RWPE2 (cell line): ENCODE results near the gene CUL3.

Experiments
- ATAC-seq: fragments of 200-7000 bp; cut with Tn5 transposase; 3 replicates; pipeline ENCODE4 v1.9.1; 2021; ENCODE audit warnings: low read depth
- DNase-seq: peaks from one replicate; pipeline ENCODE4 v3.0.0-alpha.2; 2020; ENCODE audit warnings: low spot score
- H3K27ac ChIP-seq: fragments of 450-650 bp; 2 replicates; pipeline ENCODE4 v1.5.1; 2017; ENCODE audit warnings: mild to moderate bottlenecking; ENCODE audit not compliant: poor library complexity, severe bottlenecking
- H3K27me3 ChIP-seq: fragments of 250-450 bp; sonication (Bioruptor Pico); 2 replicates; pipeline ENCODE4 v1.5.1; 2021; ENCODE audit warnings: mild to moderate bottlenecking, moderate library complexity; ENCODE audit not compliant: insufficient read depth, poor library complexity, severe bottlenecking
- H3K36me3 ChIP-seq: fragments of 250-450 bp; sonication (Bioruptor Pico); 2 replicates; pipeline ENCODE4 v1.5.1; 2020; ENCODE audit warnings: low read depth, mild to moderate bottlenecking, moderate library complexity
- H3K4me1 ChIP-seq: fragments of 250-450 bp; sonication (Bioruptor Pico); 2 replicates; pipeline ENCODE4 v1.5.1; 2021; ENCODE audit warnings: mild to moderate bottlenecking, moderate library complexity; ENCODE audit not compliant: insufficient read depth, poor library complexity, severe bottlenecking
- H3K4me3 ChIP-seq: fragments of 250-450 bp; sonication (Bioruptor Pico); 2 replicates; pipeline ENCODE4 v1.5.1; 2021; ENCODE audit warnings: mild to moderate bottlenecking, moderate library complexity; ENCODE audit not compliant: severe bottlenecking
- H3K9me3 ChIP-seq: fragments of 250-450 bp; sonication (Bioruptor Pico); 2 replicates; pipeline ENCODE4 v1.5.1; 2021; ENCODE audit warnings: mild to moderate bottlenecking, moderate library complexity; ENCODE audit not compliant: severe bottlenecking
- CTCF ChIP-seq: fragments of 450-650 bp; IDR thresholded peaks from one replicate; pipeline ENCODE4 v1.5.1; 2017; ENCODE audit warnings: mild to moderate bottlenecking, moderate library complexity; ENCODE audit not compliant: poor library complexity, severe bottlenecking

Gene CUL3

GRCh38 chr2:224601923-224602322 is 16.8 kb upstream of the CUL3 start:
- TF ChIP-seq CTCF, result no peak
- Histone ChIP-seq H3K4me3 (no peak overlapping the region), H3K36me3 (no peaks in the 10 kb centered on the region), H3K9me3 (no peaks in the 10 kb centered on the region), H3K4me1 (no peaks in the 10 kb centered on the region), H3K27me3 (no peaks in the 10 kb centered on the region), H3K27ac (no peak overlapping the region)
- ATAC-seq (no peak), DNase-seq (no peak)

DNA sequence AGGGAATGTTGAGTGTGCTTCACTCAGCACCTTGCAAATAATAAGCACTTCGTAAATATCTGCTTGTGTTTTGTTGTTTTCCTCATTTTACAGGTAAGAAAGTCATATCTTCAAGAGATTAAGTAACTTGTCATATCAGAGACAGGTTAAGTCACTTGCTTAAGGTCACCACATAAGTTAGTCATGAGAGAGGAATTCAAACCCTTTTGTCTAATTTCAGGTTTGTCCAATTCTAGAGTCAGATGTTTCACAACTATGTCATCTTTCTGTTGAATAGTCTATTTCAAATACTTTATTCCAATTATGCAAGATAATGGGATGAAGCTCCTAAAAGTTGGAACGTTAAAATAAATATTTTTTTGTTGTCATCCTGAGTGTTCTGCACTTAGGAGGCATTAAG is 13.5 kb upstream of the CUL3 start:
- Histone ChIP-seq H3K36me3 (no peaks in the 10 kb centered on the region), H3K9me3 (no peaks in the 10 kb centered on the region), H3K4me3 (no peak overlapping the region), H3K4me1 (no peaks in the 10 kb centered on the region), H3K27ac (no peak overlapping the region), H3K27me3 (no peaks in the 10 kb centered on the region)
- DNase-seq, result no peak
- no peak for ATAC-seq
- TF ChIP-seq CTCF, result no peak

DNA sequence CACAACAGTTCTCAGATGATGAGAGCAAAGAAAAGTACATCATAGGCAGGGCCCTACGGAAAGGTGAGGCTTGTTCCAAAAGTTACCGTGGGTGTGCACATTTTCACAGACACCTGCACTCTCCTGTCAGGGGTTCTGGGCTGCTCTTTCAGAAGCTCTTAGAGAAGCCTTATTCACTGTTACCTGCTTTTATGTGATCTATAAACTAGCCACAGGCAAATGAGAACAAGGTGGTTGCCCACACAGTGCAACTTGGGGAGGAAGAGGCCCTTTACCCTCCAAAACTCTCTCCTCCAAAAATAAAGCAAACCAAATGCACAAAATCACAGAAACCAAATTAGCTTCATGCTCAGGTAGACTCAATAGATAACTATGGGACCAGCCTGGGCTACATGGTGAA is 11.1 kb upstream of the CUL3 start:
- H3K4me3 ChIP-seq, result no peak overlapping the region
- no peaks in the 10 kb centered on the region for H3K9me3 ChIP-seq
- DNase-seq, result no peak
- ATAC-seq, result no peak
- no peaks in the 10 kb centered on the region for H3K36me3 ChIP-seq
- TF ChIP-seq CTCF, result no peak
- no peaks in the 10 kb centered on the region for H3K27me3 ChIP-seq
- H3K27ac ChIP-seq, result no peak overlapping the region
- H3K4me1 ChIP-seq, result no peaks in the 10 kb centered on the region

DNA sequence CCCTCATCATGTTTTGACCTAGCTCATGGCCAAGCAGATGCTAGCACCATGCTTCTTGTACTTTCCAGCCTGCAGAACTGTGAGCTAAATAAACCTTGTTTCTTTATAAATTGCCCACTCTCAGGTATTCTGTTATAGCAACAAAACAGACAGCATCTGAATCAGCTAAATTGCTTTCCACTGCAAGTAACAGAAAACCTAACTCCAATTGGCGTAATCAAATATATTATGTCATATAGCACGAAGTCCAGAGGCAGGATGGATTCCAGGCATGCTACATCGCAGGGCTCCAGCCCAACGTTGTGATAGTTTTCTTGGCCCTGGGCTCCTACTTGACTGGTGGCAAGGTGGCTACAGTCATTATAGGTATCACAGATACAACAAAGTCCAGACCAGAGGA is 10.4 kb upstream of the CUL3 start:
- ATAC-seq (no peak), DNase-seq (no peak)
- Histone ChIP-seq H3K4me1 (no peaks in the 10 kb centered on the region), H3K9me3 (no peaks in the 10 kb centered on the region), H3K4me3 (no peak overlapping the region), H3K27ac (no peak overlapping the region), H3K27me3 (no peaks in the 10 kb centered on the region), H3K36me3 (no peaks in the 10 kb centered on the region)
- TF ChIP-seq CTCF, result no peak

DNA sequence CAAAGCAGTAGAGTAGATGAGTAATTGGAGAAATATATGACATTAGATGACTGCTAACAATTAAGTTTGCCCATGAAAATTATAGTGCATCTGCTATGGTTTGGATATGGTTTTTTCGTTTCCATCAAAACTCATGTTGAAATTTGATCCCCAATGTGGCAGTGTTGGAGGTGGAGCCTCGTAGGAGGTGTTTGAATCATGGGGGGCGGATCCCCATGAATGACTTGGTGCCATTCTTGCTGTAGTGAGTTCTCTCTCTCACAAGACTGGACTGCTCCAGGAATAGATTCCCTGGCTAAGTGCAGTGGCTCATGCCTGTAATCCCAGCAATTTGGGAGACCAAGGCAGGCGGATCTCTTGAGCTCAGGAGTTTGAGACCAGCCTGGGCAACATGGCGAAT is 9.7 kb upstream of the CUL3 start:
- Histone ChIP-seq H3K36me3 (no peaks in the 10 kb centered on the region), H3K9me3 (no peaks in the 10 kb centered on the region), H3K4me3 (no peak overlapping the region), H3K27me3 (no peaks in the 10 kb centered on the region), H3K4me1 (no peaks in the 10 kb centered on the region), H3K27ac (no peak overlapping the region)
- TF ChIP-seq CTCF, result no peak
- ATAC-seq (peak; percentile 61), DNase-seq (no peak)
